HG03097 (cell line): ENCODE measurements around the gene SYT7.

Experiments used
- ATAC-seq: cut with Tn5 transposase; IDR thresholded peaks from one replicate; pipeline ENCODE4 v1.9.1; 2021; ENCODE audit not compliant: unreplicated experiment, low FRiP score

The SYT7 gene

GRCh38 chr11:61539831-61540357 is 41.0 kb downstream of the SYT7 start:
- ATAC-seq: no peak

GRCh38 chr11:61539006-61539405 is 41.9 kb downstream of the SYT7 start:
- no peak for ATAC-seq

- ATAC-seq: no peak
These were observed 42.3 kb downstream of the SYT7 start for GRCh38 chr11:61538636-61538961.

- ATAC-seq: no peak
These were observed 43.5 kb downstream of the SYT7 start for GRCh38 chr11:61537326-61537725.

GRCh38 chr11:61536676-61537270 is 44.1 kb downstream of the SYT7 start:
- ATAC-seq: no peak

GRCh38 chr11:61535998-61536675 is 44.7 kb downstream of the SYT7 start:
- ATAC-seq: no peak

- ATAC-seq: no peak
These were observed 45.7 kb downstream of the SYT7 start for GRCh38 chr11:61534933-61535839.

- ATAC-seq: no peak
These were observed 46.6 kb downstream of the SYT7 start for GRCh38 chr11:61534025-61534932.

GRCh38 chr11:61533401-61533800 is 47.5 kb downstream of the SYT7 start:
- ATAC-seq: no peak

GRCh38 chr11:61533039-61533375 is 47.9 kb downstream of the SYT7 start:
- no peak for ATAC-seq

GRCh38 chr11:61532134-61533038 is 48.5 kb downstream of the SYT7 start:
- ATAC-seq: no peak

- ATAC-seq: no peak
These were observed 49.8 kb downstream of the SYT7 start for GRCh38 chr11:61531044-61531443.

- no peak for ATAC-seq
These were observed 51.2 kb downstream of the SYT7 start for GRCh38 chr11:61529537-61530225.

GRCh38 chr11:61528114-61528513 is 52.8 kb downstream of the SYT7 start:
- ATAC-seq: no peak

- no peak for ATAC-seq
These were observed 53.7 kb downstream of the SYT7 start for GRCh38 chr11:61526956-61527731.

- ATAC-seq: no peak
These were observed 54.6 kb downstream of the SYT7 start for GRCh38 chr11:61526229-61526628.

- ATAC-seq: no peak
These were observed 55.8 kb downstream of the SYT7 start for GRCh38 chr11:61524963-61525587.

- no peak for ATAC-seq
These were observed 56.4 kb downstream of the SYT7 start for GRCh38 chr11:61524446-61524845.
